Stimulated activated CD4-positive, alpha-beta T cell treated with anti-CD3 and anti-CD28 coated beads, Interleukin-1b, Interleukin-23, amount 100 ng/mL, for 4 hours (primary cell): ENCODE measurements around the gene PACSIN2.

ENCODE experiments used
- DNase-seq, 2 donors: peaks; one replicate each; pipeline ENCODE4 v3.0.0-alpha.2; 2020; ENCODE audit warnings: low read depth in 2 of 2

The PACSIN2 gene

DNA sequence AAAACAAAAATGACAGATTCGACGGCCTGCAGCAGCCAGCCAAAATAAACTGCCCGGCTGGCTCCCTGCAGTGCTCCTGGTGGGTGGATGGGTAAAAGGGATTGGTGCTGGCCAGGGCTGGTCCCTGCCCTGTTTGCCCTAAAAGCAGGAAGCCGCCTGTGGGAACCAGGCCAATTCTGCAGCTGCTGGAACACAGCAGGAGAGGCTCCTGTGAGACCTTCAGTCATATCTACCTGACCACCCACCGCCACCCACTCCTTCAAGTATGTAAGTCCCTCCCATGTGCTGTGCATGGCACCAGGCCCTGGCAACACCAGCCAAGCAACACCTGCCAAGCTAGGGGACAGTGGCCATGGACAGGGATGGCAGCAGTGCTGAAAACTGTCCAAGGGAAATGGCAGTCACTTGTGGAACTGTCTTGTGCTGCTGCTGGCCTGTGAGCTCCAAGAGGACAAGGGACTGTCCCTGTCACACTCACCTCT lies 109.2 kb downstream of the PACSIN2 start:
- no peak for DNase-seq

DNA sequence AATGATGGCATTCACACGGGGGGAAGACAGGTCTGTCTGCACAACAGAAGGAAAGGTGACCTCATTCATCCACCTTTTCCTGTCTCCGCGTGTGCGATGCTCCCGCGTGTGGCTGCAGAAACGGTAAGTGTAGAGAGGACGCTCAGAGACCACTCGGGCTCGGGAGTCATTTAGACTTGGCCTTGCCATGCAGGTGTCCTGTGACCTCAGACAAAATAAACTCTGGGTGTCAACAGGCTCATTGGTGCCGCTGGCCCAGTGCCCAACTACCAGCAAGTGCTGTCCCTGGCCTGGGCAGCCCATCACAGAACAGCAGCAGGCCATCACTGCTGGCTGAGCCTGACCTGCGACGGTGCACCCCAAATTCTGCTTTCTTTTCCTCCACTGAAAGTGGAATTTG lies 109.7 kb downstream of the PACSIN2 start:
- DNase-seq, result no peak

DNA sequence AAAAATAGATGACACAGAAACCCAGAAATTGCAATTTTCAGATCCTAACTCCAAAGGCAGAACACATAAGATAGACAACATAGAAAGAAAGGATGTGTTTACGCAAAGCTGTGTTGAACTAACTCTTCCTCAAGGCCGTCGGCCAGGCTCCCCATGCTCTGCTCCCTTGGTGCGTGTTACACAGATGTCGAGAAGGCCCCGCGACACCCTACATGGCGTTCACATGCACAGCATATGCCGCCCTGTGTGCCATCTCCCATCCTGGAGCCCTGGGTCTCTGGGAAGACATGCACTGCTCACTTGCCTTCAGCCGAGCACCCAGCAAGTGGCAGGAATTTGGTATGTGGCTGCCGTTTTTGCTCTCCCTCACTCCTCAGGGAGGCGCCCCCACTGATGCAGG lies 110.9 kb downstream of the PACSIN2 start:
- DNase-seq, result no peak

DNA sequence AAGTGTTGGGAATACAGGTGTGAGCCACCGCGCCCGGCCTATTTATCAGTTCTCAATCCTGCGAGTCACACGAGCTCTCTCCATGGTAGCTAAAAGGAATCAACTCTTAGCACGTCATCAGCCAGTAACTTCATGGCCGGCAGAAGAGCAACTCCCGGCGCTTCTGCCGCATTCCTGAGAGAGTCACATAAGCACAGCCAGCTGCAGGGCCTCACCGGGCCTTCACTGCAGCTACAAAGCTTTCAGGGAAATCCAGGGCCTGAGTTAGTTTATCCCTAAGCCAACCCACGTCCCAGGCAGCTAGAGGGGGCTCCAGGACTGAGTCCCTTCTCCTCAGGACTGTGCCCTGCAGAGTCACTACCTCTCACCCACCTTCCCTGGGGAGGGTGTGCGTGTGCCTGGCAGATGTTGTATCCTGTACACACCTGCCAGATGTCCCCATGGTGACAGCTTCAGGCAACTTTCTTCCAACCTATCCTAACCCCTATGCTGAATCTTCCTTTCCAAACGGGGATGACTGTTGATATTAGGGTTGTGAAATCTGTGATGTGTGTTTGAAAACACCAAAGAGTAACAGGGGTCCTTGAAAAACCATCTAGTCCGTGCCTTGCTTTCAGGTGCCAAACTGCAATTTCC lies 112.0 kb downstream of the PACSIN2 start:
- DNase-seq, result no peak

DNA sequence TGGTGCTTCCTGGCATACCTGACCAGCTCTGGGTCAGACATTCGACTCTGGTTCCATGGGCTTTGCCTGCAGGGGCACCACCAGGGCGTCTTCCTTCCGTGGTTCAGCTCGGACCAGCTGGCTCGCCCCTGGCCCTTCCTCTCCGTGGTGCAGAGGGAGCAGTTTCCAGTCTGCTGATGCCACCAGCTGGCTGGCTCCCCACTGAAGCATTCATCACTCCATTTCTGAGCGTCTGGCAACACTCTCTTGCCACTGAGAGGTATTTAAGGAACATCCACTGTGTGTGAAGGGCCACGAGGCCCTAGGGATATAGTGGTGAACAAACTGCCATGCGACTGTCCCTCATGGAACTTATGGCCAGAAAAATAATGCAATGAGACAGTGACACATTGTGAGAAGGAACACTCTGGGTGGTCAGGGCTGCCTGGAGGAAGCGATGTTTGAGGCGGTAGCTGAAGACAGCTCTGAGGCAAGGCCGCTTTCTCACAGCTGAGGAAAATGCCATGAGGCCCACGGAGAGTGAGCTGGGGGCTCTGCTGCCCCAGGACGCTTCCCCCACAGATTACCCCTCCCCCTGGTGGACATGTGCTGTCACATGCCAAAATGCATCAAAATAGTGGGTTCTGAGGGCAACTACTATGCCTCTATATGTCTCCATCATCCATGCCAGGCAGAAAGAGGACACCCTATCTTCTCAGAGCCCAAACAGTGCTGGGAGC lies 113.0 kb downstream of the PACSIN2 start:
- DNase-seq, result no peak

DNA sequence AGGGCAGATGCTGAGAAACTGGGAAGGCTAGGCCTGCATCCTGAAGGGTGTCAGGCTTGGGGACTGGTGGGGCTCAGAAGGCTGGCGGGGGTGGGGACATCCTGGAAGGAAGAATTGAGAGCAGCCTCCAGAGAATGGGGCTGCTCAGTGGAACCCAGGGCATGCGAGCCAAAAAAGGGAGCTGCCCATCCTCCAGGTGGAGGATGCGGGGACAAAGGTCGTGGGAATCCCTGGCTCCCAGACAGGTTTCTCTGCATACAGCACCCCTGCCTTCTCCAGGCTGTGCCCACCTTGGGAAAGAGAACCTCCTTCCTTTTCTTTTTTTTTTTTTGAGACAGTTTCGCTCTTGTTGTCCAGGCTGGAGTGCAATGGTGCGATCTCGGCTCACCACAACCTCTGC lies 117.0 kb downstream of the PACSIN2 start:
- no peak for DNase-seq

DNA sequence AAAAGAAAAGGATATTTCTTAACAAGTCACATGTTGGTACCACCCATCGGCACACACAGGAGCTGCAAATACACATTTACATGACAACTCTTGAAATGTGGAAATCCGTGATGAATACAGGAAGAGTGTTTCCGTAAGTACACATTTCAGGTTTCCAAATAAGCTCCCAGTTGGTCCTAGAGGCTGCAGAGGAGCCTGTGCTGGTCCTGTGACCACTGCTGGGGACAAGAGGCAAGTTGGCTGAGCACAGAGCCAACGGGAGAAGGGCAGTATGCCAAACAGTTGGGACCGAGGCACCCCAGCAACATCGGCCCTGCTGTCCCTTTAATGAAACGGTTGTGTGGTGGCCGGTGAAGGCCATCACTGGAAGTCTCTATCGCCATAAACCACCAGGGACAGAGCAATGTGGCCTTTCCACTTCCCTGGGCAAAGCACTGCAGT lies 119.4 kb downstream of the PACSIN2 start:
- no peak for DNase-seq

DNA sequence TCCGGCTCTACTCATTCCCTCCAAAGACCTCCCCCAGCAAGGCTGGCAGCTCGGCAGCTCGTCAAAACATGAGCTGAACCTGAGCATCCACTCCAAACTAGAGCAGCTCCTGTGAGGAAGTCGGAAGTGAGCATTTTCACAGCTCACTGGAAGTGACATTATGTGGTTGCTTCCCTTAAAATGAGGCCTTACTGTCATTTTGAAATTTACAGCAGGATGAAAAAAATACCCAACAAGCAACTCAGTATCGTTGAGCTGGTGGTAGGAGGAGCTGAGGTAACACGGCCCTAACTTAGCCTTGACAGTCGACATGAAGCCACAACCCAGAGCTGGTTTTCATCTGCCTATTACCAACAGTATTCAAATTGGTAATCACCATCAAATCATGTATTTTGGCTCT lies 119.9 kb downstream of the PACSIN2 start:
- DNase-seq, result no peak

DNA sequence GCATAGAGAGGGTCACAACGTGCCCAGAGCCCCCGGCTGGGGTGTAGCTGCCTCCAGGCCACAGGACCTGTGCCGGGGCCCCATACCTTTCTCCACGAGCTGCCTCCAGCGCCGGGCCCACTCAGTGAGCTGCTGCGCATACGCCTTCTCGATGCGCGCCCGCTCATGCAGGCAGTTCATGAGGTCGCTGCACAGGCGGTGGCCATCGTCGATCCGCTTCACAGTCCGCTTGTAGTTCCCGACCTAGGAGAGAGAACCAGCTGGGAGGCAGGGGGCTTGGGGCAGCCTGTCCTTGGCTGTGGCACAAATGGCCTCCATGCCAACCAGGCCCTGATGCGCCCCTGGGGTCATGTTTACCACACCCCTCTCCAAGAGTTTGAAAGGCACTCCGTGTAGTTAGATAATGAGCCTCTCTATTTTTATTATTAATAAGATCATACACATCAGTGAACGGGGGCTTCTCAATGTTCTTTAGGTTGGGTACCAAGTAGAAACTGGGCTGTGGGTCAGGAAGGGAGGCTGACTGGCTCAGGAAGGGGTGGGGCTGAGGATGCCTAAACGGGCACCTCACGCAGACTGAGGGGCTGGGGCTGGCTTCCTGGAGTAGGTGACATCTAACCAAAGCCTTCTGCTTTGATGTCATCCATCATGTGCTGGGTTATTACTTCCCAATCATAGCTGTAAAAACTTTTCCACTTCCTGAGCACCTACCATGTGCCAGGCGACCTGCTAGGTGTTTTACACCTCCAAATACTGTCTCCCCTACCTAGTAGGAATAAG lies 121.4 kb downstream of the PACSIN2 start:
- no peak for DNase-seq

DNA sequence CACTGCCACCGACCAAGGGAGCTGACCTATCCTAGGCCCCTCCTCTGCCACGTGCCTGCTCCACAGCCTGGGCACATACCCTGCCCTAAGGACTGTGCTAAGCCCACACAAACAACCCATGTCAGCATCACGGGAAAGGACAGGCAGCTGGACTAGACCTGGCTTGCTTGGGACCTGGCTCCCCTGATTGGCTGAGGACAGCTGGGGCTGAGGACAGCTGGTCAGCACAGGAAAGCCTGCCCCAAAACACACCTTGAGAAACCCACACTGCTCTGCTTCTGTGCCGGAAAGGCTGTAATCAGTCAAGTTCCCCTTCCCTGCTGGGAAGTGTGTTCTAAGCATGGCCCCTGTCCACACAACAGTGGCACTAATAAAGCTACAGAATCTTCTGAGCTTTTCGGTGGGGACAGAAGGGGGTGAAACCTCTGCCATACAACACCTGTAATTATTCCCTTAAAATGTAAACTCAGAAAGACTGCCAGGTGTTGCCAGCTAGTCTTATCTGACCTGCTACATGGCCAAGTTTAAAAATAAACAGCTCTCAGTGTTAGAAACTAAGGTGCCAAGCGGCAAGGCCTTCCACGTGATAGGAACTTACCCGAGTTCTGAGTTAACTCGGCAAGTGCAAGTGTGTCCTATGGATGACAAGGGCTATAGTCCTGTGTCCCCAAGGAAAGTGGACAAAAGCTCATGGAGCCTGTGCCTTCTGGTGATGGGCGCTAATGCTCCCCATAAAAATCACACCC lies 122.2 kb downstream of the PACSIN2 start:
- DNase-seq, result no peak

DNA sequence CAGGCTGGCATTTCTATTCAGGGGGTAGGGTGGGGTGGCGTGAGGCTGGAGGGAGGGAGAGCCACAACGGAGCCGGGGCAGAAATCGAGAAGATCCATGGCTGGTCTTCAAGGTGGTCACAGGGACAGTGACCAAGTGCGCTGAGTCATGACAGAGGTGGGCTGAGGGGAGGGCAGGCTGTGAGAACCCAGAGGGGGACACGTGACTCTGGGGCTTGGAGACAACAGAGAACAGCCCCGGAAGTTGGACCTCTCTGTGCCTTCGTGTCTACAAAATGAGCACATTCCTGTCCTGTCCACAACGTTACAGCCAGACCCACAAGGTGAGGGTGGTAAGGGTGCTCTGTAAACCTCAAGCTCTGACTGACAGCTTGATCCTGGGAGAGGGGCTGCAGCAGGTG lies 122.8 kb downstream of the PACSIN2 start:
- no peak for DNase-seq

DNA sequence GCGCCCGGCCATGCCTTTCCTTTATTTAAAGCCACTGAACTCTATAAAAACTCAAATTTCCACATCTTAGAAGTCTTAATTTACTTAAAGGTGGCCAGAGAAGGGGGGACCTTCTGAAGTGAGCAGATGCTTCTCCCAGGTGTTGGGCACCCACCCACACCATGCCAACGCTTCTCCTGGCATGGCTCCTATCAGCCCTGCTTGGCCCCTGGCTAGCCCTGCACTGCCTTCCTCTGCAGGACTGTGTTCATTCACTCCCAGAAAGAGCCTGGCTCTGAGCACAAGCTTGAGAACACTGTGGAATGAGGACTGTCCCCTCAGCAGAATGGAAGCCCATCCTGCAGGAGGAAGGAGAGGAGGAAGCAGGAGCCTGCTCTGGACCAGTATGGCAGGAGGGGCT lies 123.3 kb downstream of the PACSIN2 start:
- DNase-seq, result no peak

DNA sequence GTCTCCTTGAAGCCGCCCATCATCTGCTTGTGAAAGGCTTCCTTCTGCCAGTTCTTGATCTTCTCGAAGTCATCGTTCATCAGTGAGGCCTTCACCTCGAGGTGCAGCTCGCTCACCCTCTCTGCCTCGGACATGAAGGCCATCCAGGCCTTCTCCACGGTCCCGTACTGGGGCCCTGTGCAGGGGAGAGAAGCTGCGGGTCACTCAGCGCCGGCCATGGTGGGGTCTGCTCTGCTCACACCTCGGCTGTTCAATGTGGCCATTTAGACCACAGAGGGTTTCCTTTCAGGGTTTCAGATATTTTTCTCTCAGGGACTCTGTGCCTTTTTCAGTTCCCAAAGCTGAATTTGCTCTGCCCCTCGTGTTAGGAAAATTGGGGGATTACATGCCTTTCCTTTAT lies 123.9 kb downstream of the PACSIN2 start:
- no peak for DNase-seq

DNA sequence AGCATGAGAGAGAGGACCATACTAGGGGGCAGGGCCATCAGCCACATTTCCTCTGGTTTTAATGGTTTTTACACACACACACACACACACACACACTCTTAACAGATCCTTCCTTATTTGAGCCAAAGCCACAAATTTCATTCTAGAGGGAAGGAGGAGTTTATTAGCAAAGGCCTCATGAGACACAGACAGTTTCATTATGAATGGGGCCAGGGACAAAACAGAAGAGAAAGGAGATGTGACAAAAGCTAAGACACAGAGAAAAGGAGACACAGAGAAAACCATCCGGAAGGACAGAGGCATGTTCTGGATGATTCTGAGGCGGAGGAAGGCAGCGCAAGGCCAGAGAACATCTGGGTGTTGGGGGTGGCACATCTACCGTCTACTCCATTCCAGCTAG lies 125.6 kb downstream of the PACSIN2 start:
- DNase-seq, result no peak

DNA sequence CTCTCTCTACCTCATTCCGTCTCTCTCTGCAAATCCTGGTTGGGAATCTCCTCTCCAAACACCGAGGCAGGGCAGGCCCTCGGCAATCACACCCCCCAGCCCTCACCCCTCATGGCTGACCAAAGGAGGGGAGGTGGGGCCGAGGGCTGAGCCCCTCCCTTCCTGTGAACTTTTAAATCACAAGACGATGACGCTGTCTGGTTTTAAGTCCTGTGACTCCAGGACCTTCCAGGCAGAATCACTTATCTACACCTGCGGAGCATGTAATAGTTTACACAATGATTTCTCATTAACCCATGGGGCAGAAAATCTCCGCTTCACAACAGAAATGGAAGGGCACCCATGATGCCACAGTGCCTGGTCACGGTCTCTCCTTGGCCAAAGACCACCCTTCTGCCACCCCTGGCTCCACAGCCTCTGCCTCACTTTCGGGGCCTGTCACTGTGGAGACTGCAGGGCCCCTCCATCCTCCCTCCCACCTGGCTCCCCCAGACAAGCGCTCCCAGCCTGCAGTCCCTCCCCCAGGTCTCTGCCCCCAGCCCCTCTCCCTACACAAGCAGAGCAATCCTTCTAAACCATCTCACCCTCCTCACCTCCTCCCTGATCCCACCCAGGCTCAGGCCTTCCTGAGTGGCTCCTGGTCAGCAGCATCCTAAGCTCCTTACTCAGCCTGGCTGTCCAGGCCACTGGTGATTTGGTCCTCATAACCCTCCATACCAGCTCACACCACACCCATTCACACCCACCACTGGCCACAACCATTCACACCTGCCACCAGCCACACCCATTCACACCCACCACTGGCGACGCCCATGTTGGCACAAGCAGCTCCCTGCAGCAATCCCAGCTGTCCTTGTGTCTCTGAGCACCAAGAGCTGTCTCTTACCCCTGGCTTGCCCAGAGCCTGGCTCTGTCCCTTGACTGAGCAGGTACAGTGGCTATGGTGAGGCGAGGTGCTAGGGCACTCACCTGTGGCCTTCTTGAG lies 127.1 kb downstream of the PACSIN2 start:
- DNase-seq, result no peak

DNA sequence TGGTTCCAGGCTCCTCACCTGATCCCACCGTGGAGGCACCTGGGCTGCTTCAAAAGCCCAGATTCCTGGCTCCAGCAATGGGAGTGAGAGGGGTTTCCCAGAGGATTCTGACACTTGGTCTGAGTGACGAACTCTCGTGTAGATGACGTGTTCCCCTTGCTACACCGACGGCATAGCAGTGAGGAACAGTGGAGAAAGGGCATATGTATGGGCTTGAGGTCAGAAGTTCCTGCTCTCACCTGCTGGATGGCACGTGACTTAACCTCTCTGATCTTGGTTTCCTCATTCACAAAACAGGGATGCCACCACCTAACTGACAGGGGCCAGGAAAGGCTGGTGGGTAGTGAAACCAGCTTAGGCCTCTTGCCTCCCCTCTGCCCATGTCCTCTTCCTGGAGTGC lies 127.8 kb downstream of the PACSIN2 start:
- no peak for DNase-seq

DNA sequence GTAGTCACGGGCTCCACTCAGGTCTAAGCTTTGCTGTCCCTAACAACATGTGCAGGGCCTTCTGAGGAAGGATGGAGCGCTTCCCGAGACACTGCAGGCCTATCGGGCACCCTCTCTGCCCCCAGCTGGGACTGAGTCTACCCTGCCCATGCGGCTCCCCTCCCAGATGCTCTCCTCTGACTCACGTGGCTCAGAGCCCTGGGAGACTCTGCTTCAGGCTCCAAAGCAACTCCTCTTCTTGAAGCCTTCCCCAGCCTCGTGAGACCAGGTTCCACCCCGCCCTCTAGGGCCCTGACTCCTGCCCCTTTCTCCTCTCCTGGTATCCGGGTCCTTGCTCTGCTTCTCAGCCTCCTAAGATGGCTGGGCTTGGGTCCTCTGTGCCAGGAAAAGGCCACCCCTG lies 129.5 kb downstream of the PACSIN2 start:
- no peak for DNase-seq

DNA sequence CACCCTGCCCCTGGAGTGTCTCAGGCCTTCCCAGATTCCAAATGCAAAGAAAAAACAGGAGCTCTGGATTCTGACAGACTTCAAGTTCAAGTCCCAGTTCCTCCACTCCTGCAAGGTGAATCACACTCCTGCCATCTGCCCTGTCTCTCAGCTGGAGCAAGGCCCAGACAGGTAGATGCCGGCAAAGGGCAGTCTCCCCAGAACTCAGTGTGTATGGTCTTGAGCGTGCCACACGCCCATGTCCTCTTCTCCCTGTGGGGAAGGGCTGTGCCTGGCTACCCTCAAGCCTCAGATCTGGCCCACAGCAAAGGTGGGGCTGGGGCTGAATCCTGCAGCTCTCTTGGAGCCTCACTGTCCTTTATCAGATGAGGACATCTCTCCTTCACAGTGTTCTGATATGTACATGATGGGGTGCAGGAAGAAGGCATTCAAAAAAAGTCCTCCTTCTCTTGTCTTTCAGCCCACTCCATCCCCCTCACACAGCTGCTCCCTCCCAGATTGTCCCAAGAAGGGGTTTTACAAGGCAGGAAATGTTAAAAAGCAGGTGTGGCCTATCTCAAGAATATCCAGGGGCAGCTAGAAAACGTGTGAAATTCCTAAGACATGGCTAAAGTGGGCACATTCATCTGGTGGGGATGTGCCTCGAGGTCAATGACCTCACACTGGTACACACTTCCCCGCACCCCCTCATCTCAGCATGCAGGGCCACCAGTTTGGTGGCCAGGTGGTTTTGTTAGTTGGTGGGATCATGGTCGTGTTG lies 130.2 kb downstream of the PACSIN2 start:
- DNase-seq, result no peak

DNA sequence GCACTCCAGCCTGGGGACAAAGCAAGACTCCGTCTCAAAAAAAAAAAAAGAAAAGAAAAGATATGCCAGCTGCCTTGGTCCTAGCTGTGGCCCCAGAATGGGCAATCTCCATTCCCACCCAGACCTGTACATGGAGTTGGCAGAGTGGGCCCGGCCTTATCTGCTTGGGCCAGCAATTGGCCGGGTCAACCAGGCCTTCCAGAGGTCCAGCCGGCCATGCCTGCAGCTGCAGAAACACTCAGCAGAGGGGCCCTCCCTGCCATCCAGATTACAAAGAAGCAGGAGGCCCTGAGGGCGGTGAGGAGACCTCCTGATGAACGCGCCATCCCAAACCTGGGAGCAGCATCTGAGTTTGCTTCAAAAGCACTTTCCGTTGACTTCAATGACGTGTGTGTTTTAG lies 131.0 kb downstream of the PACSIN2 start:
- DNase-seq, result no peak

DNA sequence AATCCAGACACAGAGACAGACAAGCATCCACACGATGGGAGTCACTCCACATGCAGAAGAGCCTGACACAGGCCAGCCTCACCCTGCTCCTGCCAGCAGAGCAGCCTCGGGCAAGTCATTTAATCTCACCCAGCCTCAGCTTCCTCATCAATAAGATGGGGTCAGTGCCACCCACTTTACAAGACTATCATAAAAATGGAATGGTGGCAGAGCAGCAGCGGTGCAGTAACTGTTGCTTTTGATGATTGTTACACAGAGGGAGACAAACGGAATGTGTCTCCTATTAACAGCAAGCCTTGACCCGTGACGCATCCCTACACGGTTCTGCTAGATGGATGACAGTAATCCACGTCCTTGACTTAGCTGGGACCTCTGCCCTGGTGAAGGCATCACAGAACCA lies 131.8 kb downstream of the PACSIN2 start:
- DNase-seq, result no peak
